AG09319 (cell line): ENCODE data around the gene ZNF71.
A peak's percentile ranks its signal among the peaks of the same experiment; 100 is the strongest.

Source experiments
- DNase-seq: peaks from one replicate; pipeline ENCODE4 v3.0.0-alpha.2; 2010; ENCODE audit warnings: low read depth; ENCODE audit errors: extremely low read depth
- TF ChIP-seq, protein P1 (sequence below): IDR thresholded peaks from 2 replicates; pipeline ENCODE4 v1.5.1; 2011; ENCODE audit warnings: low read depth, mild to moderate bottlenecking, inconsistent platforms, low read length, moderate library complexity

ZNF71 gene

DNA sequence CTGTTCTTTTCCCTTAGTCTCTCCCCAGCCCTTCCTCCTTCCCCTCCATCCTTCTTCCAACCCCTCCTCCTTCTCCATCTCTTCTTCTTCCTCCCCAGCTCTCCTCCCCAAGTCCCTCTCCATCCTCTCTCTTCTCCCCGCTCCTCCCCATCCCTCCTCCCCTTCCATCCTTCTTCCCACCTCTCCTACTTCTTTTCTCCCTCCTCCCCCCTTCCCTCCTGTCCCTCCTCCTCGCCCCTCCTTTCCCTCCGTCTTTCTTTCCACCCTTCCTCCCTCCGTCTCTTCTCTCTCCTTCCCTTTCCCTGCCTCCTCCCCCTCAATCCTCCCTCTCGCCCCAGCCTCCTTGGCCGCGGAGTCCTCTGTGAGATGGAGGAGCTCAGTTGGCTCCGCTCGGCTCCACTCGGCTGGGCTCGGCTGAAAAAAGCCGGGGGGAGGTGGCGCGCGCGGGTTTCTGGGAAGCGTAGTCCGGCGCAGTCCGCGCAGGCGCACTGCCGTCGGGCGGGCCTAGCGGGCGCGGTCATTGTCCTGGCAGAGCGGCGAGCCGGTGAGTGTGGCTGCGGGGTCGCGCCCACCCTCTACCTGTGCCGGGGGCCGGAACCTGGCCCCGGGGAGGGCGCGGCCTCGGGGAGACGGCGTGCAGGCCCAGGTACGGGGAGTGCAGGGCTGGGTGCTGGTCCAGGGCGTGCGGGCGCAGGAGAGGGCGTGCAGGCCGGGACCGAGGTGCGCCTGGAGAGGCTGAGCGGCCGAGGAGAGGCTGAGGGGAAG lies at the start of gene ZNF71:
ZNF71 (plus strand) TSS at position 520 of the 765 bp plus-strand sequence. CDS start 6,257 bp downstream, outside the sequence.
- TF ChIP-seq, protein P1, sequence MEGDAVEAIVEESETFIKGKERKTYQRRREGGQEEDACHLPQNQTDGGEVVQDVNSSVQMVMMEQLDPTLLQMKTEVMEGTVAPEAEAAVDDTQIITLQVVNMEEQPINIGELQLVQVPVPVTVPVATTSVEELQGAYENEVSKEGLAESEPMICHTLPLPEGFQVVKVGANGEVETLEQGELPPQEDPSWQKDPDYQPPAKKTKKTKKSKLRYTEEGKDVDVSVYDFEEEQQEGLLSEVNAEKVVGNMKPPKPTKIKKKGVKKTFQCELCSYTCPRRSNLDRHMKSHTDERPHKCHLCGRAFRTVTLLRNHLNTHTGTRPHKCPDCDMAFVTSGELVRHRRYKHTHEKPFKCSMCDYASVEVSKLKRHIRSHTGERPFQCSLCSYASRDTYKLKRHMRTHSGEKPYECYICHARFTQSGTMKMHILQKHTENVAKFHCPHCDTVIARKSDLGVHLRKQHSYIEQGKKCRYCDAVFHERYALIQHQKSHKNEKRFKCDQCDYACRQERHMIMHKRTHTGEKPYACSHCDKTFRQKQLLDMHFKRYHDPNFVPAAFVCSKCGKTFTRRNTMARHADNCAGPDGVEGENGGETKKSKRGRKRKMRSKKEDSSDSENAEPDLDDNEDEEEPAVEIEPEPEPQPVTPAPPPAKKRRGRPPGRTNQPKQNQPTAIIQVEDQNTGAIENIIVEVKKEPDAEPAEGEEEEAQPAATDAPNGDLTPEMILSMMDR = no peak
- peak; percentile 55 for DNase-seq

GRCh38 chr19:56547535-56547934 lies 47.6 kb upstream of the ZNF71 start:
- DNase-seq = no peak
- TF ChIP-seq, protein P1 = no peak

DNA sequence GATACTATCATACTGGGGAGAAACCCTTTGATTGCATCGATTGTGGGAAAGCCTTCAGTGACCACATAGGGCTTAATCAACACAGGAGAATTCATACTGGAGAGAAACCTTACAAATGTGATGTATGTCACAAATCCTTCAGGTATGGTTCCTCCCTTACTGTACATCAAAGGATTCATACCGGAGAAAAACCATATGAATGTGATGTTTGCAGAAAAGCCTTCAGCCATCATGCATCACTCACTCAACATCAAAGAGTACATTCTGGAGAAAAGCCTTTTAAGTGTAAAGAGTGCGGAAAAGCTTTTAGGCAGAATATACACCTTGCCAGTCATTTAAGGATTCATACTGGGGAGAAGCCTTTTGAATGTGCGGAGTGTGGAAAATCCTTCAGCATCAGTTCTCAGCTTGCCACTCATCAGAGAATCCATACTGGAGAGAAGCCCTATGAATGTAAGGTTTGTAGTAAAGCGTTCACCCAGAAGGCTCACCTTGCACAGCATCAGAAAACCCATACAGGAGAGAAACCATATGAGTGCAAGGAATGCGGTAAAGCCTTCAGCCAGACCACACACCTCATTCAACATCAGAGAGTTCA lies 40.7 kb upstream of the ZNF71 start:
- TF ChIP-seq, protein P1 = no peak
- no peak for DNase-seq

- TF ChIP-seq, protein P1 = no peak
- no peak for DNase-seq
Measured at GRCh38 chr19:56562766-56563165, 32.3 kb upstream of the ZNF71 start.

GRCh38 chr19:56566904-56567273 lies 28.2 kb upstream of the ZNF71 start:
- TF ChIP-seq, protein P1 = no peak
- DNase-seq = no peak

- TF ChIP-seq, protein P1 = no peak
- DNase-seq = peak; percentile 67
Measured at GRCh38 chr19:56567274-56568120, 27.6 kb upstream of the ZNF71 start, which contains the start of gene ZNF470. Gene ZNF470 (plus strand): TSS chr19:56567468. CDS start chr19:56570312, 2,844 bp downstream.
